Common myeloid progenitor, CD34-positive (primary cell): ENCODE data around the gene PHYKPL.

Source experiments
- CTCF ChIA-PET: fragments of 350-600 bp; sonication (Branson Sonifier 250); formaldehyde crosslinking; loops from one replicate; lab custom pipeline; 2021; ENCODE audit warnings: antibody characterized with exemption; lab: Charles Lee
- POLR2A ChIA-PET: fragments of 350-600 bp; sonication (Branson Sonifier 250); formaldehyde crosslinking; loops from one replicate; lab custom pipeline; 2021; ENCODE audit warnings: antibody characterized with exemption; lab: Charles Lee
- DNase-seq, 3 donors: peaks; one replicate each; pipeline versions ENCODE4 v3.0.0 to v3.0.0-alpha.2; 2013
- H3K27ac ChIP-seq, 2 experiments: 1 replicate in 1 of 2; 2 replicates in 1 of 2; pipeline ENCODE4 v1.7.0; 2013; ENCODE audit warnings: inconsistent platforms in 2 of 2, low read length in 2 of 2, mild to moderate bottlenecking in 2 of 2, low read depth in 1 of 2, moderate library complexity in 1 of 2; ENCODE audit not compliant: severe bottlenecking in 2 of 2, insufficient read depth in 1 of 2, poor library complexity in 1 of 2
- H3K27me3 ChIP-seq, 5 experiments: replicated peaks in 2 of 5; 1 replicate in 3 of 5; 2 replicates in 2 of 5; pipeline versions ENCODE4 v1.6.1 to v1.7.0; 2013; ENCODE audit warnings: low read length in 4 of 5, mild to moderate bottlenecking in 2 of 5, moderate library complexity in 2 of 5, inconsistent platforms in 1 of 5; ENCODE audit not compliant: insufficient read depth in 5 of 5, control insufficient read depth in 4 of 5
- H3K36me3 ChIP-seq, 4 experiments: 1 replicate in 2 of 4; 2 replicates in 2 of 4; pipeline versions ENCODE4 v1.6.1 to v1.7.0; 2013; ENCODE audit warnings: low read length in 3 of 4, control low read depth in 1 of 4, mild to moderate bottlenecking in 1 of 4; ENCODE audit not compliant: control insufficient read depth in 4 of 4, insufficient read depth in 4 of 4
- H3K4me1 ChIP-seq, 4 experiments: 1 replicate in 3 of 4; 2 replicates in 1 of 4; pipeline versions ENCODE4 v1.6.1 to v1.7.1; 2013; ENCODE audit warnings: low read length in 3 of 4, mild to moderate bottlenecking in 3 of 4, control low read depth in 1 of 4, inconsistent platforms in 1 of 4, moderate library complexity in 1 of 4; ENCODE audit not compliant: control insufficient read depth in 4 of 4, insufficient read depth in 4 of 4; ENCODE audit errors: control extremely low read depth in 1 of 4
- H3K4me3 ChIP-seq, 7 experiments: 1 replicate in 4 of 7; 2 replicates in 3 of 7; pipeline versions ENCODE4 v1.5.1 to v1.7.0; 2013; ENCODE audit warnings: mild to moderate bottlenecking in 7 of 7, low read length in 6 of 7, moderate library complexity in 6 of 7, inconsistent platforms in 2 of 7, low read depth in 2 of 7, control low read depth in 1 of 7; ENCODE audit not compliant: insufficient read depth in 4 of 7, control insufficient read depth in 1 of 7; ENCODE audit errors: extremely low read depth in 1 of 7
- H3K9me3 ChIP-seq, 5 experiments: 1 replicate in 4 of 5; 2 replicates in 1 of 5; pipeline versions ENCODE4 v1.6.1 to v1.7.1; 2013; ENCODE audit warnings: low read length in 4 of 5, mild to moderate bottlenecking in 2 of 5, inconsistent platforms in 1 of 5, low read depth in 1 of 5, moderate library complexity in 1 of 5; ENCODE audit not compliant: control insufficient read depth in 4 of 5, insufficient read depth in 2 of 5; ENCODE audit errors: control extremely low read depth in 1 of 5
- WGBS: methylation state at CpG from one replicate; pipeline ENCODE4 v1.1.5; 2013; ENCODE audit not compliant: insufficient coverage; 5-methylcytosine and 5-hydroxymethylcytosine counted together

PHYKPL gene

GRCh38 chr5:178278358-178279023 is 45.9 kb upstream of the PHYKPL start:
- peaks cover 0 to 4% (median 0%) of the 10 kb centered on the region in 5 experiments for H3K27me3 ChIP-seq
- H3K9me3 ChIP-seq, result peaks cover 0 to 11% (median 4%) of the 10 kb centered on the region in 5 experiments
- no peak overlapping the region for H3K27ac ChIP-seq
- H3K4me3 ChIP-seq, result no peak overlapping the region
- DNase-seq, result no peak
- 94% methylated on average over 17 of the region's 18 CpGs for WGBS
- ChIA-PET CTCF (interaction anchor here (1.0 to 7.7 kb wide), 7 partner anchors 22 to 311 kb away, joined by 3 to 73 read pairs (median 7); partner anchors contain the start of gene COL23A1), POLR2A (no interaction called here)
- H3K4me1 ChIP-seq, result peaks cover 0 to 18% (median 6%) of the 10 kb centered on the region in 4 experiments
- no peaks in the 10 kb centered on the region for H3K36me3 ChIP-seq

DNA sequence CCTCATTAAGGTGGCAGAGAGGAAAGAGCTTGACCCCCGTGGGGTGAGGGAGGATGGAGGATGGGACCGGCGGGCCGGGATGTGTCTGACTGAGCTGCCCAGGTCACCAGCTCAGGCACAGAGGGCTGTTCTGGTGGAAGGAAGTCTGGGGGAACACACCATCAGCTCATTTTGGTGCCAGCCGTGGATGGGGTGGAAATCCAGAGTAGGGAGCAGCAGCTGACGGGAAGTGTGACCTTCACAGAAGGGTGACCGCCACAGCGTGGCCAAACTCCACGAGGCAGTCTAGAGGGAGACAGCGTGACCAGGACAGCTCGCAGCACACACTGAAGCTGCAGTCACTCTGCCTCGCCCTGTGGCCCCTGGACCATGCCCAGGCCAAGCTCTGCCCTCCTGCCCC is 45.3 kb upstream of the PHYKPL start:
- no peak overlapping the region for H3K27ac ChIP-seq
- no peak overlapping the region for H3K4me3 ChIP-seq
- POLR2A ChIA-PET, result no interaction called here
- H3K9me3 ChIP-seq, result peaks cover 0 to 11% (median 4%) of the 10 kb centered on the region in 5 experiments
- CTCF ChIA-PET, result interaction anchor here (1.0 to 7.7 kb wide), 8 partner anchors 21 to 312 kb away, joined by 3 to 73 read pairs (median 5); partner anchors contain the start of gene COL23A1
- H3K27me3 ChIP-seq, result peaks cover 0 to 4% (median 0%) of the 10 kb centered on the region in 5 experiments
- H3K36me3 ChIP-seq, result no peaks in the 10 kb centered on the region
- peaks cover 0 to 18% (median 6%) of the 10 kb centered on the region in 4 experiments for H3K4me1 ChIP-seq
- 78% methylated on average over 12 of the region's 12 CpGs for WGBS
- no peak for DNase-seq

GRCh38 chr5:178277346-178277745 is 44.7 kb upstream of the PHYKPL start:
- ChIA-PET CTCF (interaction anchor here (0.6 to 7.7 kb wide), 6 partner anchors 21 to 335 kb away, joined by 3 to 73 read pairs (median 11); partner anchors contain the start of gene COL23A1), POLR2A (interaction anchor here (0.6 kb wide), 1 partner anchor 48 kb away, joined by 3 read pairs; no protein-coding TSS in a partner anchor)
- H3K4me1 ChIP-seq, result peaks cover 0 to 18% (median 6%) of the 10 kb centered on the region in 4 experiments
- 95% methylated on average over 9 of the region's 9 CpGs for WGBS
- H3K36me3 ChIP-seq, result no peaks in the 10 kb centered on the region
- no peak overlapping the region for H3K4me3 ChIP-seq
- no peak overlapping the region for H3K27ac ChIP-seq
- peaks cover 0 to 4% (median 0%) of the 10 kb centered on the region in 5 experiments for H3K27me3 ChIP-seq
- peaks cover 0 to 11% (median 4%) of the 10 kb centered on the region in 5 experiments for H3K9me3 ChIP-seq
- no peak for DNase-seq

DNA sequence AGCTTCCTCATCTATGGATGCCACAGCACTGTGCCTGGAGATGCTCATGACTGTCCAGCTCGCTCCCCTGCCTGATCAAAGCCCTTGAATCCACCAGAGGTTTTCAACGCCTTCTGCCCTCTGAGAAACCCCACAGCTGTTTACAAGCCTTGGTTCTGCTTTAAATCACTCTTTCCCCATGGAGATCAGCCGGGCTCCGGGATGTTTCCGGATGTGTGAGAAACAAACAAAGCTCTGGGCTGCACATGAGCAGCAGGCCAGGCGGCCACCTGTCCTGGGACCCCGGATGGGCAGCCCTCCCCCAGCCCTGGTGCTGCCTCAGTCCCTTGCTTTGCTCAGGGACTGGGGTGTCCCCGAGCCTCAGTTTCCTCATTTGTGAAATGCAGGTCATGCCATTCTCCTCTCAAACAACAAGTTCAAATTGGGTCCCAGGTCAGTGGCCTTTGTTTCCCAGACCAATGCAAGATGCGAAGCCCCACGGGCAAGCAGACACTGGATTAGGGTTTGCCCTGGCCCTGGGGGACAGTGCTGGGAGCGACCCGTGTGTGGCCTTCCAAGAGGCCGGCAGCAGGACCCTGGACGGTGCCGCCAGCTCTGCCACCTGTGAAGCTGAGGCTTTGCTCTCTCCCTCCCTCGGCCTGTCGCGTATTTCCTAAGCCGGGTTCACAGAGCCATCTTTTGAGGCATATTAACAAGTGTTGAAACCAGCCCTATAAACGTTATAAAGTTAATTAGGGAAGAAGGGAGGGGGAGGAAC is 42.4 kb upstream of the PHYKPL start:
- H3K4me1 ChIP-seq, result peaks cover 0 to 12% (median 4%) of the 10 kb centered on the region in 4 experiments
- no peak overlapping the region for H3K27ac ChIP-seq
- no peak for DNase-seq
- H3K9me3 ChIP-seq, result peaks cover 0 to 11% (median 4%) of the 10 kb centered on the region in 5 experiments
- H3K27me3 ChIP-seq, result peaks cover 0 to under 1% (median 0%) of the 10 kb centered on the region in 5 experiments
- 95% methylated on average over 14 of the region's 20 CpGs for WGBS
- no peaks in the 10 kb centered on the region for H3K36me3 ChIP-seq
- ChIA-PET CTCF (interaction anchor here (0.8 to 1.1 kb wide), 3 partner anchors 40 to 316 kb away, joined by 3 read pairs; no protein-coding TSS in a partner anchor), POLR2A (interaction anchor here (1.1 kb wide), 1 partner anchor 75 kb away, joined by 3 read pairs; no protein-coding TSS in a partner anchor)
- no peak overlapping the region for H3K4me3 ChIP-seq

GRCh38 chr5:178273665-178274541 is 41.3 kb upstream of the PHYKPL start:
- H3K9me3 ChIP-seq, result peaks cover 0 to 11% (median 4%) of the 10 kb centered on the region in 5 experiments
- H3K4me1 ChIP-seq, result peaks cover 0 to 2% (median 0%) of the 10 kb centered on the region in 4 experiments
- no peaks in the 10 kb centered on the region for H3K27me3 ChIP-seq
- ChIA-PET CTCF (interaction anchor here (1.1 to 3.6 kb wide), 3 partner anchors 39 to 75 kb away, joined by 3 to 8 read pairs (median 3); no protein-coding TSS in a partner anchor), POLR2A (interaction anchor here (1.1 kb wide), 1 partner anchor 74 kb away, joined by 3 read pairs; no protein-coding TSS in a partner anchor)
- H3K36me3 ChIP-seq, result no peaks in the 10 kb centered on the region
- no peak overlapping the region for H3K4me3 ChIP-seq
- DNase-seq, result no peak
- WGBS, result 96% methylated on average over 12 of the region's 14 CpGs
- no peak overlapping the region for H3K27ac ChIP-seq

GRCh38 chr5:178273041-178273440 is 40.4 kb upstream of the PHYKPL start:
- CTCF ChIA-PET, result interaction anchor here (1.0 to 3.6 kb wide), 2 partner anchors 38 to 91 kb away, joined by 3 to 8 read pairs; no protein-coding TSS in a partner anchor

More at GRCh38 chr5:178273041-178273440, 40.4 kb upstream of the PHYKPL start:
- no peak overlapping the region for H3K27ac ChIP-seq
- WGBS, result 95% methylated on average over 14 of the region's 15 CpGs
- POLR2A ChIA-PET, result no interaction called here
- no peak overlapping the region for H3K4me3 ChIP-seq
- no peaks in the 10 kb centered on the region for H3K27me3 ChIP-seq
- H3K36me3 ChIP-seq, result no peaks in the 10 kb centered on the region
- DNase-seq, result no peak
- peaks cover 0 to 11% (median 4%) of the 10 kb centered on the region in 5 experiments for H3K9me3 ChIP-seq
- no peaks in the 10 kb centered on the region for H3K4me1 ChIP-seq
